GM23338 (cell line): ENCODE data around the gene UBXN2A. TPM values are rescaled to one million over a fixed set of nuclear protein-coding genes. Genes with fewer than 3 reads are reported as not detected.

Experiments
- ATAC-seq: fragments of 200-7000 bp; cut with Tn5 transposase; 3 replicates; pipeline ENCODE4 v1.9.1; 2020
- DNase-seq: peaks from one replicate; pipeline ENCODE4 v3.0.0-alpha.2; 2015; ENCODE audit warnings: low spot score
- H2AFZ ChIP-seq: fragments of 200-600 bp; sonication (generic); 2 replicates; pipeline ENCODE4 v1.8.0; 2016; ENCODE audit warnings: antibody characterized with exemption, mild to moderate bottlenecking, moderate library complexity
- H3F3A ChIP-seq: fragments of 200-600 bp; sonication (generic); replicated peaks from 2 replicates; pipeline ENCODE4 v1.8.0; 2017; ENCODE audit warnings: antibody characterized with exemption, mixed run types, low read depth
- H3K27ac ChIP-seq: fragments of 200-600 bp; sonication (generic); 2 replicates; pipeline ENCODE4 v1.6.1; 2016; ENCODE audit warnings: low read depth
- H3K27me3 ChIP-seq: fragments of 200-600 bp; sonication (generic); 2 replicates; pipeline ENCODE4 v1.8.0; 2016; ENCODE audit warnings: mild to moderate bottlenecking, mixed run types, moderate library complexity; ENCODE audit not compliant: insufficient read depth
- H3K36me3 ChIP-seq: fragments of 200-600 bp; sonication (generic); 2 replicates; pipeline ENCODE4 v1.8.0; 2016; ENCODE audit warnings: mild to moderate bottlenecking; ENCODE audit not compliant: insufficient read depth
- H3K4me1 ChIP-seq: fragments of 200-600 bp; sonication (generic); 2 replicates; pipeline ENCODE4 v1.8.0; 2016; ENCODE audit warnings: mild to moderate bottlenecking, moderate library complexity; ENCODE audit not compliant: insufficient read depth
- H3K4me2 ChIP-seq: fragments of 200-600 bp; sonication (generic); 2 replicates; pipeline ENCODE4 v1.7.1; 2017; ENCODE audit warnings: mixed run types
- H3K4me3 ChIP-seq: fragments of 200-600 bp; sonication (generic); 2 replicates; pipeline ENCODE4 v1.6.1; 2016; ENCODE audit warnings: mixed run types
- H3K79me2 ChIP-seq: fragments of 200-600 bp; sonication (generic); replicated peaks from 2 replicates; pipeline ENCODE4 v1.8.0; 2017; ENCODE audit warnings: mild to moderate bottlenecking; ENCODE audit not compliant: insufficient read depth
- H3K9me2 ChIP-seq: fragments of 200-600 bp; sonication (generic); 2 replicates; pipeline ENCODE4 v1.8.0; 2017; ENCODE audit not compliant: insufficient read depth
- H4K20me1 ChIP-seq: fragments of 200-600 bp; sonication (generic); replicated peaks from 2 replicates; pipeline ENCODE4 v1.8.0; 2017; ENCODE audit warnings: mild to moderate bottlenecking; ENCODE audit not compliant: insufficient read depth
- H3K27ac Mint-ChIP-seq: 2 replicates; pipeline ENCODE4 v1.8.0; 2020; ENCODE audit warnings: inconsistent platforms, mild to moderate bottlenecking, moderate library complexity, mixed read lengths
- H3K27me3 Mint-ChIP-seq: 3 replicates; pipeline ENCODE4 v1.8.0; 2022; ENCODE audit warnings: low read depth, mild to moderate bottlenecking, moderate library complexity, mixed read lengths, inconsistent platforms; ENCODE audit not compliant: insufficient read depth, poor library complexity
- H3K36me3 Mint-ChIP-seq: 3 replicates; pipeline ENCODE4 v1.8.0; 2021; ENCODE audit warnings: low read depth, mild to moderate bottlenecking, inconsistent platforms, moderate library complexity, mixed read lengths
- H3K4me1 Mint-ChIP-seq: 3 replicates; pipeline ENCODE4 v1.8.0; 2020; ENCODE audit warnings: mild to moderate bottlenecking, inconsistent platforms, mixed read lengths
- H3K4me3 Mint-ChIP-seq: 3 replicates; pipeline ENCODE4 v1.8.0; 2021; ENCODE audit warnings: moderate library complexity, mild to moderate bottlenecking, inconsistent platforms, mixed read lengths
- H3K9me3 Mint-ChIP-seq: 3 replicates; pipeline ENCODE4 v1.8.0; 2020; ENCODE audit warnings: moderate library complexity, mild to moderate bottlenecking, inconsistent platforms, mixed read lengths
- CREB1 ChIP-seq: fragments of 250-450 bp; sonication (Bioruptor Pico); IDR thresholded peaks from 2 replicates; pipeline ENCODE4 v1.5.0; 2020; ENCODE audit warnings: low read depth, mild to moderate bottlenecking, moderate library complexity
- EZH2 ChIP-seq: fragments of 200-600 bp; sonication (generic); IDR thresholded peaks from one replicate; pipeline ENCODE4 v1.8.0; 2017; ENCODE audit warnings: antibody characterized with exemption, mild to moderate bottlenecking, low read depth; ENCODE audit not compliant: unreplicated experiment
- EZH2phosphoT487 ChIP-seq: fragments of 200-600 bp; sonication (generic); IDR thresholded peaks from one replicate; pipeline ENCODE4 v1.8.1; 2018; ENCODE audit warnings: antibody characterized with exemption; ENCODE audit not compliant: unreplicated experiment
- NANOG ChIP-seq: IDR thresholded peaks from 2 replicates; pipeline ENCODE4 v1.6.1; 2016; ENCODE audit warnings: antibody characterized with exemption, borderline replicate concordance
- POLR2AphosphoS5 ChIP-seq: IDR thresholded peaks from 2 replicates; pipeline ENCODE4 v1.6.1; 2016; ENCODE audit warnings: antibody characterized with exemption, low read depth
- REST ChIP-seq: IDR thresholded peaks from one replicate; pipeline ENCODE4 v1.6.1; 2018; ENCODE audit warnings: antibody characterized with exemption; ENCODE audit not compliant: unreplicated experiment
- STAT1 ChIP-seq: IDR thresholded peaks from one replicate; pipeline ENCODE4 v1.6.1; 2016; ENCODE audit warnings: antibody characterized with exemption; ENCODE audit not compliant: unreplicated experiment
- ZNF331 ChIP-seq: fragments of 250-450 bp; sonication (Bioruptor Pico); IDR thresholded peaks from 2 replicates; pipeline ENCODE4 v1.5.0; 2020; ENCODE audit warnings: low read depth, mild to moderate bottlenecking, moderate library complexity
- polyA plus RNA-seq: library from polyadenylated mRNA; unstranded; fragments of >200 nt; fragmentation: Nextera tagmentation; extraction: Ambion mirVana; gene quantifications from 2 replicates; pipeline ENCODE4 v1.2.1, GENCODE V29; 2016
- total RNA-seq: library from RNA; depleted of rRNA; stranded (reverse); fragments of >200 nt; shearing (Covaris generic); gene quantifications from 2 replicates; pipeline ENCODE4 v1.2.3, GENCODE V29; 2014
- TF ChIP-seq, protein P1 (sequence below): IDR thresholded peaks from 2 replicates; pipeline ENCODE4 v1.6.1; 2016; ENCODE audit warnings: antibody characterized with exemption
- TF ChIP-seq, protein P2 (sequence below): fragments of 250-450 bp; sonication (Bioruptor Pico); IDR thresholded peaks from 2 replicates; pipeline ENCODE4 v1.5.0; 2020; ENCODE audit warnings: mild to moderate bottlenecking, moderate library complexity
- TF ChIP-seq, protein P3 (sequence below), 2 experiments: fragments of 200-600 bp in 1 of 2; sonication (generic) in 1 of 2; conservative IDR thresholded peaks; 2 replicates each; pipeline versions ENCODE4 v1.5.1 to v1.6.1; 2016 to 2017; ENCODE audit warnings: antibody characterized with exemption in 2 of 2, low read depth in 2 of 2, mild to moderate bottlenecking in 2 of 2, moderate library complexity in 1 of 2

UBXN2A gene
- total and polyA plus RNA-seq, 2 experiments from 2014 or later = 11.5 to 12.1 TPM

- H3K27ac ChIP-seq = no peak overlapping the region
- Mint-ChIP-seq H3K27me3 (peaks cover 22% of the 10 kb centered on the region), H3K27ac (no peak overlapping the region), H3K36me3 (peaks cover 39% of the 10 kb centered on the region), H3K4me3 (no peak overlapping the region), H3K4me1 (peaks cover 57% of the 10 kb centered on the region), H3K9me3 (peaks cover 3% of the 10 kb centered on the region; the same call in 2 of the 3 replicates)
- ATAC-seq (no peak), DNase-seq (no peak)
- no peaks in the 10 kb centered on the region for H3K36me3 ChIP-seq
- H3K9me2 ChIP-seq = no peaks in the 10 kb centered on the region
- H3K4me3 ChIP-seq = no peak overlapping the region
- no peaks in the 10 kb centered on the region for H4K20me1 ChIP-seq
- TF ChIP-seq ZNF331 (CRISPR knock-in tag) (no peak), NANOG (no peak), EZH2phosphoT487 (no peak), STAT1 (no peak), POLR2AphosphoS5 (no peak), EZH2 (no peak), CREB1 (no peak), REST (no peak)
- TF ChIP-seq, protein P1, sequence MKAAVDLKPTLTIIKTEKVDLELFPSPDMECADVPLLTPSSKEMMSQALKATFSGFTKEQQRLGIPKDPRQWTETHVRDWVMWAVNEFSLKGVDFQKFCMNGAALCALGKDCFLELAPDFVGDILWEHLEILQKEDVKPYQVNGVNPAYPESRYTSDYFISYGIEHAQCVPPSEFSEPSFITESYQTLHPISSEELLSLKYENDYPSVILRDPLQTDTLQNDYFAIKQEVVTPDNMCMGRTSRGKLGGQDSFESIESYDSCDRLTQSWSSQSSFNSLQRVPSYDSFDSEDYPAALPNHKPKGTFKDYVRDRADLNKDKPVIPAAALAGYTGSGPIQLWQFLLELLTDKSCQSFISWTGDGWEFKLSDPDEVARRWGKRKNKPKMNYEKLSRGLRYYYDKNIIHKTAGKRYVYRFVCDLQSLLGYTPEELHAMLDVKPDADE = no peak
- TF ChIP-seq, protein P2, sequence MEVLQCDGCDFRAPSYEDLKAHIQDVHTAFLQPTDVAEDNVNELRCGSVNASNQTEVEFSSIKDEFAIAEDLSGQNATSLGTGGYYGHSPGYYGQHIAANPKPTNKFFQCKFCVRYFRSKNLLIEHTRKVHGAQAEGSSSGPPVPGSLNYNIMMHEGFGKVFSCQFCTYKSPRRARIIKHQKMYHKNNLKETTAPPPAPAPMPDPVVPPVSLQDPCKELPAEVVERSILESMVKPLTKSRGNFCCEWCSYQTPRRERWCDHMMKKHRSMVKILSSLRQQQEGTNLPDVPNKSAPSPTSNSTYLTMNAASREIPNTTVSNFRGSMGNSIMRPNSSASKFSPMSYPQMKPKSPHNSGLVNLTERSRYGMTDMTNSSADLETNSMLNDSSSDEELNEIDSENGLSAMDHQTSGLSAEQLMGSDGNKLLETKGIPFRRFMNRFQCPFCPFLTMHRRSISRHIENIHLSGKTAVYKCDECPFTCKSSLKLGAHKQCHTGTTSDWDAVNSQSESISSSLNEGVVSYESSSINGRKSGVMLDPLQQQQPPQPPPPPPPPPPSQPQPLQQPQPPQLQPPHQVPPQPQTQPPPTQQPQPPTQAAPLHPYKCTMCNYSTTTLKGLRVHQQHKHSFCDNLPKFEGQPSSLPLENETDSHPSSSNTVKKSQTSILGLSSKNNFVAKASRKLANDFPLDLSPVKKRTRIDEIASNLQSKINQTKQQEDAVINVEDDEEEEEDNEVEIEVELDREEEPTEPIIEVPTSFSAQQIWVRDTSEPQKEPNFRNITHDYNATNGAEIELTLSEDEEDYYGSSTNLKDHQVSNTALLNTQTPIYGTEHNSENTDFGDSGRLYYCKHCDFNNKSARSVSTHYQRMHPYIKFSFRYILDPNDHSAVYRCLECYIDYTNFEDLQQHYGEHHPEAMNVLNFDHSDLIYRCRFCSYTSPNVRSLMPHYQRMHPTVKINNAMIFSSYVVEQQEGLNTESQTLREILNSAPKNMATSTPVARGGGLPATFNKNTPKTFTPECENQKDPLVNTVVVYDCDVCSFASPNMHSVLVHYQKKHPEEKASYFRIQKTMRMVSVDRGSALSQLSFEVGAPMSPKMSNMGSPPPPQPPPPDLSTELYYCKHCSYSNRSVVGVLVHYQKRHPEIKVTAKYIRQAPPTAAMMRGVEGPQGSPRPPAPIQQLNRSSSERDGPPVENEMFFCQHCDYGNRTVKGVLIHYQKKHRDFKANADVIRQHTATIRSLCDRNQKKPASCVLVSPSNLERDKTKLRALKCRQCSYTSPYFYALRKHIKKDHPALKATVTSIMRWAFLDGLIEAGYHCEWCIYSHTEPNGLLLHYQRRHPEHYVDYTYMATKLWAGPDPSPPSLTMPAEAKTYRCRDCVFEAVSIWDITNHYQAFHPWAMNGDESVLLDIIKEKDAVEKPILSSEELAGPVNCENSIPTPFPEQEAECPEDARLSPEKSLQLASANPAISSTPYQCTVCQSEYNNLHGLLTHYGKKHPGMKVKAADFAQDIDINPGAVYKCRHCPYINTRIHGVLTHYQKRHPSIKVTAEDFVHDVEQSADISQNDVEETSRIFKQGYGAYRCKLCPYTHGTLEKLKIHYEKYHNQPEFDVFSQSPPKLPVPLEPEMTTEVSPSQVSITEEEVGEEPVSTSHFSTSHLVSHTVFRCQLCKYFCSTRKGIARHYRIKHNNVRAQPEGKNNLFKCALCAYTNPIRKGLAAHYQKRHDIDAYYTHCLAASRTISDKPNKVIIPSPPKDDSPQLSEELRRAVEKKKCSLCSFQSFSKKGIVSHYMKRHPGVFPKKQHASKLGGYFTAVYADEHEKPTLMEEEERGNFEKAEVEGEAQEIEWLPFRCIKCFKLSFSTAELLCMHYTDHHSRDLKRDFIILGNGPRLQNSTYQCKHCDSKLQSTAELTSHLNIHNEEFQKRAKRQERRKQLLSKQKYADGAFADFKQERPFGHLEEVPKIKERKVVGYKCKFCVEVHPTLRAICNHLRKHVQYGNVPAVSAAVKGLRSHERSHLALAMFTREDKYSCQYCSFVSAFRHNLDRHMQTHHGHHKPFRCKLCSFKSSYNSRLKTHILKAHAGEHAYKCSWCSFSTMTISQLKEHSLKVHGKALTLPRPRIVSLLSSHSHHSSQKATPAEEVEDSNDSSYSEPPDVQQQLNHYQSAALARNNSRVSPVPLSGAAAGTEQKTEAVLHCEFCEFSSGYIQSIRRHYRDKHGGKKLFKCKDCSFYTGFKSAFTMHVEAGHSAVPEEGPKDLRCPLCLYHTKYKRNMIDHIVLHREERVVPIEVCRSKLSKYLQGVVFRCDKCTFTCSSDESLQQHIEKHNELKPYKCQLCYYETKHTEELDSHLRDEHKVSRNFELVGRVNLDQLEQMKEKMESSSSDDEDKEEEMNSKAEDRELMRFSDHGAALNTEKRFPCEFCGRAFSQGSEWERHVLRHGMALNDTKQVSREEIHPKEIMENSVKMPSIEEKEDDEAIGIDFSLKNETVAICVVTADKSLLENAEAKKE (CRISPR knock-in tag) = no peak
- TF ChIP-seq, protein P3, sequence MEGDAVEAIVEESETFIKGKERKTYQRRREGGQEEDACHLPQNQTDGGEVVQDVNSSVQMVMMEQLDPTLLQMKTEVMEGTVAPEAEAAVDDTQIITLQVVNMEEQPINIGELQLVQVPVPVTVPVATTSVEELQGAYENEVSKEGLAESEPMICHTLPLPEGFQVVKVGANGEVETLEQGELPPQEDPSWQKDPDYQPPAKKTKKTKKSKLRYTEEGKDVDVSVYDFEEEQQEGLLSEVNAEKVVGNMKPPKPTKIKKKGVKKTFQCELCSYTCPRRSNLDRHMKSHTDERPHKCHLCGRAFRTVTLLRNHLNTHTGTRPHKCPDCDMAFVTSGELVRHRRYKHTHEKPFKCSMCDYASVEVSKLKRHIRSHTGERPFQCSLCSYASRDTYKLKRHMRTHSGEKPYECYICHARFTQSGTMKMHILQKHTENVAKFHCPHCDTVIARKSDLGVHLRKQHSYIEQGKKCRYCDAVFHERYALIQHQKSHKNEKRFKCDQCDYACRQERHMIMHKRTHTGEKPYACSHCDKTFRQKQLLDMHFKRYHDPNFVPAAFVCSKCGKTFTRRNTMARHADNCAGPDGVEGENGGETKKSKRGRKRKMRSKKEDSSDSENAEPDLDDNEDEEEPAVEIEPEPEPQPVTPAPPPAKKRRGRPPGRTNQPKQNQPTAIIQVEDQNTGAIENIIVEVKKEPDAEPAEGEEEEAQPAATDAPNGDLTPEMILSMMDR (conservative IDR thresholded peaks at IDR 0.05; ENCODE audit: low read depth in 2 of 2) = no peak
- H3F3A ChIP-seq = 0 out of 2 replicates have a peak, but pooled peaks cover under 1% of the 10 kb centered on the region
- no peak overlapping the region for H3K4me2 ChIP-seq
- H3K4me1 ChIP-seq = peaks cover 39% of the 10 kb centered on the region
- H3K27me3 ChIP-seq = no peaks in the 10 kb centered on the region
- H2AFZ ChIP-seq = no peak overlapping the region
- H3K79me2 ChIP-seq = peaks cover 6% of the 10 kb centered on the region; the same call in 1 of the 2 replicates
These were observed 82.2 kb downstream of the UBXN2A start for GRCh38 chr2:24022324-24022974.
